ENCODE measurements around the gene GPR15LG.

GPR15LG gene

GRCh38 chr10:84196941-84197340 is 23.3 kb downstream of the GPR15LG start:
- no peak for DNase-seq (ENCODE audit: low spot score)
- in situ Hi-C loops (cut with MboI; ENCODE audit: low sequenced_read_pairs, unreplicated experiment): no loop called here
- no peak for TF ChIP-seq CTCF (IDR thresholded peaks at IDR 0.05; ENCODE audit: borderline replicate concordance, control extremely low read depth, extremely low read depth, insufficient read depth, missing control alignments)

- DNase-seq (ENCODE audit: low spot score): no peak
- in situ Hi-C loops (cut with MboI; ENCODE audit: low sequenced_read_pairs, unreplicated experiment): no loop called here
- TF ChIP-seq CTCF (IDR thresholded peaks at IDR 0.05; ENCODE audit: borderline replicate concordance, control extremely low read depth, extremely low read depth, insufficient read depth, missing control alignments): no peak
Measured at GRCh38 chr10:84197643-84198042, 24.0 kb downstream of the GPR15LG start.

GRCh38 chr10:84198206-84198915 is 24.8 kb downstream of the GPR15LG start:
- no peak for TF ChIP-seq CTCF (IDR thresholded peaks at IDR 0.05; ENCODE audit: borderline replicate concordance, control extremely low read depth, extremely low read depth, insufficient read depth, missing control alignments)
- in situ Hi-C loops (cut with MboI; ENCODE audit: low sequenced_read_pairs, unreplicated experiment): no loop called here
- no peak for DNase-seq (ENCODE audit: low spot score)

GRCh38 chr10:84200537-84201243 is 27.1 kb downstream of the GPR15LG start:
- TF ChIP-seq CTCF (IDR thresholded peaks at IDR 0.05; ENCODE audit: borderline replicate concordance, control extremely low read depth, extremely low read depth, insufficient read depth, missing control alignments): no peak
- in situ Hi-C loops (cut with MboI; ENCODE audit: low sequenced_read_pairs, unreplicated experiment): loop anchor here (10.0 kb wide), 1 partner anchor 56 kb away; no protein-coding TSS in a partner anchor
- no peak for DNase-seq (ENCODE audit: low spot score)

- in situ Hi-C loops (cut with MboI; ENCODE audit: low sequenced_read_pairs, unreplicated experiment): loop anchor here (10.0 kb wide), 1 partner anchor 56 kb away; no protein-coding TSS in a partner anchor
- no peak for DNase-seq (ENCODE audit: low spot score)
- no peak for TF ChIP-seq CTCF (IDR thresholded peaks at IDR 0.05; ENCODE audit: borderline replicate concordance, control extremely low read depth, extremely low read depth, insufficient read depth, missing control alignments)
Measured at GRCh38 chr10:84201244-84201606, 27.6 kb downstream of the GPR15LG start.

- no peak for DNase-seq (ENCODE audit: low spot score)
- TF ChIP-seq CTCF (IDR thresholded peaks at IDR 0.05; ENCODE audit: borderline replicate concordance, control extremely low read depth, extremely low read depth, insufficient read depth, missing control alignments): no peak
- in situ Hi-C loops (cut with MboI; ENCODE audit: low sequenced_read_pairs, unreplicated experiment): loop anchor here (10.0 kb wide), 1 partner anchor 57 kb away; no protein-coding TSS in a partner anchor
Measured at GRCh38 chr10:84201682-84202081, 28.1 kb downstream of the GPR15LG start.
